Measurements from ENCODE around the gene UBR4. TPM values are rescaled to one million over a fixed set of nuclear protein-coding genes. Genes with fewer than 3 reads are reported as not detected.

The UBR4 gene
- total and polyA plus RNA-seq, 7 experiments from 2014 or later: 18.9 to 174 (median 151) TPM

DNA sequence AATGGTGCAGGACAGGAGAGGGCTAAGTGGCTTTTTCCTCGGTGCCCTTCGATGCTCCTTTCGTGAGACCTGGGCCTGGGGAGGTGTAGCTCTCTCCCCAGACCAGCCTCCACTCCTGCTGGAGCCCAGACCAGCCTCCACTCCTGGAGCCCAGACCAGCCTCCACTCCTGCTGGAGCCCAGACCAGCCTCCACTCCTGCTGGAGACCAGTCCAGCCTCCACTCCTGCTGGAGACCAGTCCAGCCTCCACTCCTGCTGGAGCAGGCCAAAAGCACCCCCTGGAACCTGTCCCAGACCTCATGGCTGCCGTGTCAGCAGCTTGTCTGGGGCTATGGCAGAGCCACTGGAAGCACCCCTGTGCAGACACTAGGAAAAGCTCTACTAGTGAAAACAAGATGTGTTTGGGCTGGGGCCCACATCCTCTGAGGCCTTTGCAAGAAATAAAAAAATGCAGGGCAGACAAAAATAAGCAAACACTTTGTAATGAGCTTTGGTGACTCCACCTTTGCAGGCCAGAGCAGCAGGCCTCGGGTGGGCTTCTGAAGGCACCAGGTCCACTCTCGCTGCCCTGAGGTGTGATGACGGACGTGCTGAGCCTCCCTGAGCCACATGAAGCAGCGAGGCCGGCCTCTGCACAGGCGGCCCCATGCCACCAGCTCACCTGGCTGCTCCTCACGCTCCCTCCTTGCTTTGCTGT lies 137.6 kb downstream of the UBR4 start:
- H3K4me1 Mint-ChIP-seq: peaks cover 38 to 94% (median 80%) of the 10 kb centered on the region in 7 donors
- peak overlapping the region in 7 of 10 donors; percentile 45 to 81 (median 55) for H3K4me3 Mint-ChIP-seq
- H3K27ac Mint-ChIP-seq: peak overlapping the region; percentile 9 to 93 (median 77)

GRCh38 chr1:19071674-19072281 lies 138.3 kb downstream of the UBR4 start:
- Histone ChIP-seq H3K4me3 (ENCODE audit: low read length) (no peak overlapping the region), H3K36me3 (ENCODE audit: control insufficient read depth in 2 of 3, insufficient read depth in 3 of 3, low read length in 3 of 3) (peaks cover 5 to 15% (median 11%) of the 10 kb centered on the region in 3 experiments), H3K27ac (ENCODE audit: low read depth, low read length) (no peak overlapping the region), H3K9me3 (ENCODE audit: control insufficient read depth in 2 of 3, low read length in 3 of 3) (no peaks in the 10 kb centered on the region), H3K27me3 (ENCODE audit: control insufficient read depth in 2 of 2, insufficient read depth in 2 of 2, low read length in 2 of 2) (no peaks in the 10 kb centered on the region), H3K4me1 (ENCODE audit: control insufficient read depth in 2 of 2, insufficient read depth in 2 of 2, low read length in 2 of 2) (peaks cover 32 to 62% of the 10 kb centered on the region in 2 donors)
- Mint-ChIP-seq H3K4me3 (peak overlapping the region in 5 of 10 donors; percentile 29 to 87 (median 72)), H3K27me3 (no peaks in the 10 kb centered on the region), H3K4me1 (peaks cover 38 to 92% (median 78%) of the 10 kb centered on the region in 7 donors), H3K27ac (peak overlapping the region in 7 of 9 donors; percentile 43 to 93 (median 68)), H3K9me3 (peaks cover 0 to 2% (median 0%) of the 10 kb centered on the region in 11 donors), H3K36me3 (peaks cover 5 to 28% (median 13%) of the 10 kb centered on the region in 5 donors)
- ChIA-PET POLR2A (interaction anchor here (0.6 to 3.7 kb wide), 7 partner anchors 13 to 169 kb away, joined by 3 to 25 read pairs (median 3); partner anchors contain the start of genes ALDH4A1 and IFFO2), CTCF (interaction anchor here (1.0 to 1.7 kb wide), 4 partner anchors 14 to 159 kb away, joined by 3 to 7 read pairs (median 4); no protein-coding TSS in a partner anchor)
- DNase-seq (no peak), ATAC-seq (no peak)
- intact Hi-C loops (cut with micrococcal nuclease): loop anchor here in 1 of 2 donors (5.0 kb wide), 1 partner anchor 99 kb away; no protein-coding TSS in a partner anchor

More for the DNA sequence above, 137.6 kb downstream of the UBR4 start:
- no peaks in the 10 kb centered on the region for H3K27me3 ChIP-seq (ENCODE audit: control insufficient read depth in 2 of 2, insufficient read depth in 2 of 2, low read length in 2 of 2)
- no peak overlapping the region for H3K4me3 ChIP-seq (ENCODE audit: low read length)
- peaks cover 0 to 2% (median 0%) of the 10 kb centered on the region in 11 donors for H3K9me3 Mint-ChIP-seq
- ChIA-PET CTCF (interaction anchor here (1.0 to 1.7 kb wide), 4 partner anchors 13 to 159 kb away, joined by 3 to 7 read pairs (median 4); no protein-coding TSS in a partner anchor), POLR2A (interaction anchor here (0.6 to 3.7 kb wide), 9 partner anchors 14 to 1584 kb away, joined by 3 to 25 read pairs (median 4); partner anchors contain the start of genes ALDH4A1 and IFFO2)
- no peak for ATAC-seq
- H3K36me3 Mint-ChIP-seq: peaks cover 5 to 33% (median 18%) of the 10 kb centered on the region in 5 donors
- peaks cover 5 to 22% (median 11%) of the 10 kb centered on the region in 3 experiments for H3K36me3 ChIP-seq (ENCODE audit: control insufficient read depth in 2 of 3, insufficient read depth in 3 of 3, low read length in 3 of 3)
- H3K27me3 Mint-ChIP-seq: no peaks in the 10 kb centered on the region
- peaks cover 32 to 62% of the 10 kb centered on the region in 2 donors for H3K4me1 ChIP-seq (ENCODE audit: control insufficient read depth in 2 of 2, insufficient read depth in 2 of 2, low read length in 2 of 2)
- intact Hi-C loops (cut with micrococcal nuclease): loop anchor here in 1 of 2 donors (5.0 kb wide), 1 partner anchor 100 kb away; no protein-coding TSS in a partner anchor
- no peak overlapping the region for H3K27ac ChIP-seq (ENCODE audit: low read depth, low read length)
- peak in 4 of 9 donors; percentile 19 to 32 (median 27) for DNase-seq
- no peaks in the 10 kb centered on the region for H3K9me3 ChIP-seq (ENCODE audit: control insufficient read depth in 2 of 3, low read length in 3 of 3)

- H3K4me1 ChIP-seq (ENCODE audit: control insufficient read depth in 2 of 2, insufficient read depth in 2 of 2, low read length in 2 of 2): peaks cover 32 to 62% of the 10 kb centered on the region in 2 donors
- POLR2A ChIA-PET: interaction anchor here (0.8 to 1.9 kb wide), 2 partner anchors 27 to 60 kb away, joined by 3 to 5 read pairs; no protein-coding TSS in a partner anchor
- intact Hi-C loops (cut with micrococcal nuclease): loop anchor here in 1 of 2 donors (5.0 kb wide), 1 partner anchor 99 kb away; no protein-coding TSS in a partner anchor
Observed at GRCh38 chr1:19070891-19071621, 139.0 kb downstream of the UBR4 start.

DNA sequence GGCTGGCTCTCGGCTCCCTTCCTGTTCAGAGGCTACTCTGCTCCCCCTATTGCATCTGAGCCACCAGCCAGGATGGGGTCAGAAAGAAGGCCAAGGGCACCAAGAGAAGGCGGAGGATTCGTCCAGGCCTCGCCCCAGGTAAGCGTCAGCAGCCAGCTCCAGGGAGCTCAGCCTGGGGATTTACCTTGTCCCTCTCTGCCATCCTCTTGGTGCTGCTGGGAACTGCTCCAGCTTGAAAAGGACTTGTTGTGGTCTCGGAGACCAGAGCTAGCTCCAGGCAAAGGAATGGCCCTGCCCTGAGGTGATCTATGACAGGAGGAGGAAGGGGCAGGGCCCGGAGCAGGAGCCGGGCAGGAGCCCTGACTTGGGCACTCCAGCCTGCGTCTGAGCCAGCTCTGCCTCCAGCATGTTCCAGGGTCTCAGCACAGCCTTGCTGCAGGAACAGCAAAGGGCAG lies 139.8 kb downstream of the UBR4 start:
- peak overlapping the region in 2 of 10 donors; percentile 30 to 87 for H3K4me3 Mint-ChIP-seq
- peaks cover 0 to 2% (median 0%) of the 10 kb centered on the region in 11 donors for H3K9me3 Mint-ChIP-seq
- H3K27ac Mint-ChIP-seq: peak overlapping the region in 2 of 9 donors; percentile 24 to 93

More at GRCh38 chr1:19070891-19071621, 139.0 kb downstream of the UBR4 start:
- Histone ChIP-seq H3K9me3 (ENCODE audit: control insufficient read depth in 2 of 3, low read length in 3 of 3) (no peaks in the 10 kb centered on the region), H3K27me3 (ENCODE audit: control insufficient read depth in 2 of 2, insufficient read depth in 2 of 2, low read length in 2 of 2) (no peaks in the 10 kb centered on the region), H3K36me3 (ENCODE audit: control insufficient read depth in 2 of 3, insufficient read depth in 3 of 3, low read length in 3 of 3) (peaks cover 4 to 8% (median 4%) of the 10 kb centered on the region in 3 experiments), H3K4me3 (ENCODE audit: low read length) (no peak overlapping the region), H3K27ac (ENCODE audit: low read depth, low read length) (no peak overlapping the region)
- Mint-ChIP-seq H3K36me3 (peaks cover 0 to 21% (median 8%) of the 10 kb centered on the region in 5 donors), H3K9me3 (peaks cover 0 to 2% (median 0%) of the 10 kb centered on the region in 11 donors), H3K4me3 (peak overlapping the region in 5 of 10 donors; percentile 29 to 87 (median 42)), H3K27ac (peak overlapping the region in 8 of 9 donors; percentile 43 to 93 (median 72)), H3K27me3 (no peaks in the 10 kb centered on the region), H3K4me1 (peaks cover 38 to 85% (median 71%) of the 10 kb centered on the region in 7 donors)
- ATAC-seq (no peak), DNase-seq (no peak)
- CTCF ChIA-PET: interaction anchor here (0.7 kb wide), 1 partner anchor 21 kb away, joined by 3 read pairs; no protein-coding TSS in a partner anchor

DNA sequence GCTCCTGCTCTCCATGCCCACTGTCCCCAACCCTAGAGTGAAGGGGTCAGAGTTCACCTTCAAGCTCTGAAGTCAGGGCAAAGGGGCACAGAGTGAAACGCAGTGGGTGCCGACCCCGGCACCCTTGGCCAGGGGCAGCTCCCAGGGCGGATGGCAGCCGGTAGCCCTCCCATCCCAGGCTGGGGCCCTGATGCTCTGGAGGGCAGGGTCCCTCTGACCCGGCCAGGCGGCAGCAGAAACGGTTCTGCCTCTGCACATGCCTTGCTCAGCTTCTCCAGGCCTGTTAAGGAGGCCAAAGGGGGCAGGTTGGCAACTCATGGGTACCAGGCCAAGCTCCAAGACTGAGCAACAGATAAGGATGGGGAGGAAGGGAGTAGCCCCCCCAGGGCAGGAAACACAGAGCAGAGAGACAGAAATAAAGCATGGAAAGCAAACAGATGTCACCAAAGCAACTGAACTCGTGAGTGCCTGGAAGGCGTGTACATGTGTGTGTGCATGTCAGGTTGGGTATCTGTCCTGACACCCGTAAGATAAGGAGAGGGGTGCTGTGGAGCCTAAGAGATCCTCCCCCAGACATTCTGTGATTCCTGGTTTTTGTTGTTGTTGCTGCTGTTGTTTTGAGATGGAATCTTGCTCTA lies 141.3 kb downstream of the UBR4 start:
- H3K36me3 Mint-ChIP-seq: peaks cover 0 to 13% (median 2%) of the 10 kb centered on the region in 5 donors
- POLR2A ChIA-PET: no interaction called here
- peaks cover 13 to 42% of the 10 kb centered on the region in 2 donors for H3K4me1 ChIP-seq (ENCODE audit: control insufficient read depth in 2 of 2, insufficient read depth in 2 of 2, low read length in 2 of 2)

More for the DNA sequence above, 139.8 kb downstream of the UBR4 start:
- ChIA-PET POLR2A (interaction anchor here (0.8 to 1.9 kb wide), 2 partner anchors 26 to 168 kb away, joined by 3 to 5 read pairs; partner anchors contain the start of gene ALDH4A1), CTCF (interaction anchor here (0.7 kb wide), 1 partner anchor 20 kb away, joined by 3 read pairs; no protein-coding TSS in a partner anchor)
- Mint-ChIP-seq H3K27me3 (no peaks in the 10 kb centered on the region), H3K4me1 (peaks cover 33 to 76% (median 63%) of the 10 kb centered on the region in 7 donors), H3K36me3 (peaks cover 0 to 14% (median 3%) of the 10 kb centered on the region in 5 donors)
- ATAC-seq: no peak
- Histone ChIP-seq H3K36me3 (ENCODE audit: control insufficient read depth in 2 of 3, insufficient read depth in 3 of 3, low read length in 3 of 3) (peaks cover 0 to 4% (median 0%) of the 10 kb centered on the region in 3 experiments), H3K4me1 (ENCODE audit: control insufficient read depth in 2 of 2, insufficient read depth in 2 of 2, low read length in 2 of 2) (peaks cover 27 to 55% of the 10 kb centered on the region in 2 donors), H3K27ac (ENCODE audit: low read depth, low read length) (no peak overlapping the region), H3K27me3 (ENCODE audit: control insufficient read depth in 2 of 2, insufficient read depth in 2 of 2, low read length in 2 of 2) (no peaks in the 10 kb centered on the region), H3K4me3 (ENCODE audit: low read length) (no peak overlapping the region), H3K9me3 (ENCODE audit: control insufficient read depth in 2 of 3, low read length in 3 of 3) (no peaks in the 10 kb centered on the region)
- DNase-seq: no peak
- intact Hi-C loops (cut with micrococcal nuclease): loop anchor here in 1 of 2 donors (5.0 kb wide), 1 partner anchor 98 kb away; no protein-coding TSS in a partner anchor

More for the DNA sequence above, 141.3 kb downstream of the UBR4 start:
- Mint-ChIP-seq H3K27ac (peak overlapping the region in 5 of 9 donors; percentile 6 to 55 (median 45)), H3K4me1 (peaks cover 25 to 62% (median 48%) of the 10 kb centered on the region in 7 donors), H3K27me3 (no peaks in the 10 kb centered on the region), H3K9me3 (peaks cover 0 to 2% (median 0%) of the 10 kb centered on the region in 11 donors), H3K4me3 (peak overlapping the region in 2 of 10 donors; percentile 3 to 6)
- Histone ChIP-seq H3K27ac (ENCODE audit: low read depth, low read length) (no peak overlapping the region), H3K27me3 (ENCODE audit: control insufficient read depth in 2 of 2, insufficient read depth in 2 of 2, low read length in 2 of 2) (no peaks in the 10 kb centered on the region), H3K36me3 (ENCODE audit: control insufficient read depth in 2 of 3, insufficient read depth in 3 of 3, low read length in 3 of 3) (peaks cover 0 to 4% (median 0%) of the 10 kb centered on the region in 3 experiments), H3K4me3 (ENCODE audit: low read length) (no peak overlapping the region), H3K9me3 (ENCODE audit: control insufficient read depth in 2 of 3, low read length in 3 of 3) (no peaks in the 10 kb centered on the region)
- intact Hi-C loops (cut with micrococcal nuclease): no loop called here
- DNase-seq: no peak
- ATAC-seq: no peak
- CTCF ChIA-PET: no interaction called here

All from naive thymus-derived CD4-positive, alpha-beta T cell (primary cell).